ENCODE data around the gene NOP10.
A peak's percentile ranks its signal among the peaks of the same experiment; 100 is the strongest.
"Not testable (repeated sequence)": the region's sequence is repeated elsewhere in the genome, so short reads cannot be mapped to it uniquely, and the experiment has no call there.

Gene NOP10

GRCh38 chr15:34355241-34355640 lies 12.3 kb upstream of the NOP10 start:
- no peak for TF ChIP-seq CTCF (IDR thresholded peaks at IDR 0.05; ENCODE audit: borderline replicate concordance, insufficient read depth, low read depth, low read length)
- H3K4me3 ChIP-seq (ENCODE audit: low read depth, low read length) = no peak overlapping the region

GRCh38 chr15:34354286-34354685 lies 11.3 kb upstream of the NOP10 start:
- H3K4me3 ChIP-seq (ENCODE audit: low read depth, low read length) = no peak overlapping the region
- no peak for TF ChIP-seq CTCF (IDR thresholded peaks at IDR 0.05; ENCODE audit: borderline replicate concordance, insufficient read depth, low read depth, low read length)

- no peak for TF ChIP-seq CTCF (IDR thresholded peaks at IDR 0.05; ENCODE audit: borderline replicate concordance, insufficient read depth, low read depth, low read length)
These were observed 10.7 kb upstream of the NOP10 start for GRCh38 chr15:34353627-34354026.

GRCh38 chr15:34352996-34353395 lies 10.1 kb upstream of the NOP10 start:
- not testable (repeated sequence) for H3K4me3 ChIP-seq (ENCODE audit: low read depth, low read length)

More at GRCh38 chr15:34353627-34354026, 10.7 kb upstream of the NOP10 start:
- H3K4me3 ChIP-seq (ENCODE audit: low read depth, low read length) = no peak overlapping the region

- H3K4me3 ChIP-seq (ENCODE audit: low read depth, low read length) = no peak overlapping the region
- no peak for TF ChIP-seq CTCF (IDR thresholded peaks at IDR 0.05; ENCODE audit: borderline replicate concordance, insufficient read depth, low read depth, low read length)
These were observed 6.8 kb upstream of the NOP10 start for GRCh38 chr15:34349769-34350168.

GRCh38 chr15:34348735-34349300 lies 5.9 kb upstream of the NOP10 start:
- no peak for TF ChIP-seq CTCF (IDR thresholded peaks at IDR 0.05; ENCODE audit: borderline replicate concordance, insufficient read depth, low read depth, low read length)
- no peak overlapping the region for H3K4me3 ChIP-seq (ENCODE audit: low read depth, low read length)

- H3K4me3 ChIP-seq (ENCODE audit: low read depth, low read length) = no peak overlapping the region
- no peak for TF ChIP-seq CTCF (IDR thresholded peaks at IDR 0.05; ENCODE audit: borderline replicate concordance, insufficient read depth, low read depth, low read length)
These were observed 5.2 kb upstream of the NOP10 start for GRCh38 chr15:34347951-34348638.

- H3K4me3 ChIP-seq (ENCODE audit: low read depth, low read length) = peak overlapping the region; percentile 63
These were observed 661 bp downstream of the NOP10 start for GRCh38 chr15:34342213-34342736.
